NCI-H748 treated with DMSO at 0.1 percent for 48 hours (cell line): ENCODE measurements around the gene RPS27L.
"Not testable (repeated sequence)": the region's sequence is repeated elsewhere in the genome, so short reads cannot be mapped to it uniquely, and the experiment has no call there.

ENCODE experiments used
- DNase-seq: peaks from one replicate; lab custom pipeline; 2025; lab: John Stamatoyannopoulos, UW

Gene RPS27L

GRCh38 chr15:63140936-63141335 is 16.3 kb downstream of the RPS27L start:
- DNase-seq = no peak

DNA sequence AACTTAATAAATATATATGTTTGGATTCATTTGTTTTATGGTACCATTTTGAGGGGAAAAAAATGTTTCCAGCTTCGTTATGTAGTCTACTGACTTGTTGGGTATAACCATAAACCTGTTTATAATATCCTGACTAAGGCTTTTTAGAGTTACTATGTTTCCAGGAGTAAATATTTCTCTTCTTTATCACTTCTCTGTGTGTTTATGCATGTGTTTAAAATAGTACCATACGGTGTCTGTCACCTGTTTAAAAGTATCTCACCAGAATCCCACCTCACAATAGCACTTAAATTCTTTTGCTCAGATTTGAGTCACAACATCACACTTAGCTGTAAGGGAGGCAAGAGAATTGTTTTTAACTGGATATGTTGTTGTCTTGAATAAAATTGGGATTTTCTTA is 20.5 kb downstream of the RPS27L start:
- DNase-seq = no peak

DNA sequence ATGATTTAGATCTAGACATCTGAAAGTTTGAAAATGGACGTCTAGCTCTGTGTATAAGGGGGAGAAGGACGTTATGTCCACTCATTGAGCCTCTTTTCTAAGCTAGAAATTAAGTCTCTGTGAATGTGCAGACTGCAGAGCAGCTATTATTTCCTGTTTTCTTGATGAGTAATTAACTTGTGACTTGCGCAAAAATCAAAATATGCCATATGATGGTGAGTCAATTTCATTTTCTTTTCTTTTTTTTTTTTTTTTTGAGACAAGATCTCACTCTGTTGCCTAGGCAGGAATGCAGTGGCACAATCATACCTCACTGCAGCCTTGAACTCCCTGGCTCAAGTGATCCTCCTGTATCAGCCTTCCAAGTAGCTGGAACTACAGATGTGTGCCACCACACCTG is 21.5 kb downstream of the RPS27L start:
- no peak for DNase-seq

GRCh38 chr15:63135281-63135680 is 22.0 kb downstream of the RPS27L start:
- DNase-seq = no peak

GRCh38 chr15:63134245-63134985 is 22.9 kb downstream of the RPS27L start:
- no peak for DNase-seq

DNA sequence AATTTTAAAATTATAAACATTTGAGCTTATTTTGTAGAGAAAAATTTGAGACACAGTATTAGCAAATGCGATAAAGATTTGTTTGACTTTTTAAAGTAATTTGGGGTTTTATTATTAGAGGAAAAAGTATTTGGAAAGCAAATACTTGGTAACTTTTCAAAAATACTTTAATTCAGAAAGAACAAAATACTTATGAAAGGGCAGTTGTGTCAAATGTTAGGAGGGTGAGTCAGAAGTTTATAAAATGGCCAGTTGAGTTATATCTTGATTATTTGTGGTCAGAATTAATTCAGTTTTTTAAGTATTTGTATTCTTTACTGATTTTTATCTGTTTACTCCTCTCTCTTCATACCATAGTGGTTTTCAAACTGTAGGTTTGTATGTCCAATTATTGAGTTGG is 23.5 kb downstream of the RPS27L start:
- DNase-seq = no peak

- DNase-seq = no peak
Observed at GRCh38 chr15:63126726-63127125, 30.6 kb downstream of the RPS27L start.

DNA sequence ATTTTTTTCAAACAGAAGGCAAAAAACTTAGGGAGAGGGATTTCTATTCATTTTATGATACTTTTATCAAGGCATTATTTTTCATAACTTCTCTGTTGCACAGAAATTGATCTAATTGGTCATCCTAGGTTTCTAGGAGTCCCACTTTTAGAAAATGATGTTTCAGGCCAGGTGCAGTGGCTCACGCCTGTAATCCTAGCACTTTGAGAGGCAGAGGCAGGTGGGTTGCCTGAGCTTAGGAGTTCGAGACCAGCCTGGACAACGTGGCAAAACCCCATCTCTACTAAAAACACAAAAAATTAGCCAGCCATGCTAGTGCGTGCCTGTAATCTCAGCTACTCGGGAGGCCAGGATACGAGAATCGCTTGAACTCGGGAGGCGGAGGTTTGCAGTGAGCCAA is 32.8 kb downstream of the RPS27L start:
- no peak for DNase-seq

- peak; percentile 18 for DNase-seq
Observed at GRCh38 chr15:63122002-63122875, 35.0 kb downstream of the RPS27L start.

- peak; percentile 28 for DNase-seq
Observed at GRCh38 chr15:63121382-63122001, 35.8 kb downstream of the RPS27L start, which contains the start of gene LACTB. Gene LACTB (plus strand): TSS chr15:63121861. CDS start chr15:63121872, 11 bp downstream.

DNA sequence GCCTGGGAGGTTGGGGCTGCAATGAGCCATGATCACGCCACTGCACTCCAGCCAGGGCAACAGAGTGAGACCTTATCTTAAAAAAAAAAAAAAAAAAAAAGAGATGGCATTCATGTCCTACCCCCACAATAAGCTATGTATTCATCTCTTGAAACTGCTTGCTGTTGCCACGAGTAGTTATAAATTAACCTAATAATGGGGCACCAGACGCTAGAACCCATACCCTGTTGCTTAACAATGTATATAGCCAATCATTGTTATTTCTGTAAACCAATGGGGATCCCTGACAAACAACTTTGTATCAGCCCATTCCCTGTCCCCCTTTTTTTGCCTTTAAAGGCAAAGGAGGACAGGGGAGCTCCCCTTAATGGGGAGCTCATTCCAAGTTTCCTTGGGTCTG is 38.4 kb downstream of the RPS27L start:
- no peak for DNase-seq

DNA sequence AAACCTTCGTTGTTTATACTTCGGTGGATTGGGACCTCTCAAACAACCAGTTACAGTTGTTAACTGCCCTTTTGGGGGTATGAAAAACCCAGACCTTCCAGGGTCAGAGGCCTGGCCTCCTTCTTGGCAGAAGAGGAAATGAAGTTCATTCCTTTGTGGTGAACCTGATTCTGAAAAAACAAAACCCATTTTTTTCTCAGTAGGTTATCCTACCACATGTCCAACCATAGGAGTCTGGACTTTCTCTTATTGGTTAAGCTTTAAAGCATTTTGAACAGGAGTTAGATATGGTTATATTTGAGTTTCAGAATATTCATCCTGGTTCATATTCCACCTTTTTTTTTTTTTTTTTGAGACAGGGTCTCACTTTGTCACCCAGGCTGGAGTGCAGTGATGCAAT is 42.8 kb downstream of the RPS27L start:
- no peak for DNase-seq

DNA sequence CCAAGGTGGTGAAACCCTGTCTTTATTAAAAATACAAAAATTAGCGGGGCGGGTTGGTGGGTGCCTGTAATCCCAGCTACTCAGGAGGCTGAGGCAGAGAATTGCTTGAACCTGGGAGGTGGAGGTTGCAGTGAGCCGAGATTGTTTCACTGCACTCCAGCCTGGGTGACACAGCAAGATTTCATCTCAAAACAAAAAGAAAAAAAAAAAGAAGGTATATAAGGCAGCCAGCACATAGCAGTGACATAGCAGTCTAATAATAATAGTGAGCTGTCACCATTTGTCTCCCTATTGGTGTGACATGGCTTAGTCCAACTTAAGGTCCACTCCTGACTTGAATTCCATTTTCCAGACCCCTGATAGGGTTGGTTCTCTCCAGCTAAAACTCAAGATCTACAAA is 44.4 kb downstream of the RPS27L start:
- no peak for DNase-seq

GRCh38 chr15:63111481-63111880 is 45.8 kb downstream of the RPS27L start:
- no peak for DNase-seq

GRCh38 chr15:63110428-63111026 is 46.8 kb downstream of the RPS27L start:
- no peak for DNase-seq

- DNase-seq = no peak
Observed at GRCh38 chr15:63109920-63110319, 47.4 kb downstream of the RPS27L start.

GRCh38 chr15:63109498-63109897 is 47.8 kb downstream of the RPS27L start:
- no peak for DNase-seq

DNA sequence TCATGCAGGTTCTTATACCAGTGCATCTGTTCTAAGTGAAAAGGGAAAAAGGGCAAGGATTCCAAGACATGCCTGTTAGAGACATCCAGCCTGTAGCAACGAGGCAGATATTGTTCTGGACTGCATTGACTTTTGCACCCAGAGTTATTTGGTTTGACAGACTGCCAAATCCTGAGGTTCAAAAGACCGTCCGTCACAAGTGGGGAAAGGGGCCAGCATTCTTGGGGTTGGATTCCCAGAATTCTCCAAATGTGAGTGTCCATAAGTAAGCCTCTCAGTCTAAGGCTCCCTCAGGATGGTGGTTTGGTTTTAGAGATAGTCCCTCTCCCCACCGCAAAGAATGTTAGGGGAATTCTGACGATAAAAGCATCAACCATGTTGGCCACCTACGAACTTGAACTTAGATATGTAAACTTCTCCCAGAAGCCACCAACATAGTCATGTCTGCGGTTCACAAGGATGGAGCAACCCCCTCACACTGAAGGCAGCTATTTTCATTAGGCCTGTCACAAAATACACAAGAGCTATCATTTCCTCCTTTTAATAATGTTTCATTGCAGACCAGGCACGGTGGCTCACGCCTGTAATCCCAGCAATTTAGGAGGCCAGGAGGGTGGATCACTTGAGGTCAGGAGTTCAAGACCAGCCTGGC is 49.3 kb downstream of the RPS27L start:
- no peak for DNase-seq

DNA sequence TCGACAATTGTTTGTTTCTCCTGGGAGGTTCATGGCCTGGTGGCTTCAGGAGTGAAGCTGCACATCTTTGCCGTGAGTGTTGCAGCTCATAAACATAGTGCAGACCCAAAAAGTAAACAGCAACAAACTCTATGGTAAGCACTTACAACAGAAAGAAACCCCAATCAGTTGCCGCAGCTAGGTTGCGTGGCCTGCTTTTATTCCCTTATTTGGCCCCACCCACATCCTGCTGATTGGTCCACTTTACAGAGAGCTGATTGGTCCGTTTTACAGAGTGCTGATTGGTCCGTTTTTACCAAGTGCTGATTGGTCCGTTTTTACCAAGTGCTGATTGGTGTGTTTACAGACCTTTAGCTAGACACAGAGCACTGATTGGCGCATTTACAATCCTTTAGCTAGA is 51.9 kb downstream of the RPS27L start:
- DNase-seq = not testable (repeated sequence)

DNA sequence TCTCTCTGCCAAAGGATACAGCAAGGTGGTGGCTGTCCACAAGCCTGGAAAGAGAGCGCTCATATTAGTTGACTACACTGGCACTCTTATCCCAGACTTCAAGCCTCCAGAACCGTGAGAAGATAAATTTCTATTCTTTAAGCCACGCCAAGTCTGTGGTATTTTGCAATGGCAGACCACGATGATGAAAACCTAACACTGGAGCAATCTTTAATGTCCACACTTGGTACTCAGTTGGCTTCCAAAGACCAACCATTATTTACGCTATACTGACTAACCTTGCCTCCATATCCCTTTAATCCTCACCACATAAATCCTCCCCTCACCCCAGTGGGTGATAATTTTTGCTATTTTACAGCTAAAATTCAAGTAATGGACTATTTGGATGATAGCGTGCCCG is 52.5 kb downstream of the RPS27L start:
- no peak for DNase-seq

- DNase-seq = no peak
Observed at GRCh38 chr15:63103416-63103815, 53.9 kb downstream of the RPS27L start.

GRCh38 chr15:63099581-63099980 is 57.7 kb downstream of the RPS27L start:
- DNase-seq = not testable (repeated sequence)
